ENCODE results near the gene DNAJC3. TPM values are rescaled to one million over a fixed set of nuclear protein-coding genes. Genes with fewer than 3 reads are reported as not detected.
"Not testable (repeated sequence)": the region's sequence is repeated elsewhere in the genome, so short reads cannot be mapped to it uniquely, and the experiment has no call there.

Gene DNAJC3
- total RNA-seq, 1 donor from 2014 or later, result 21.7 TPM

GRCh38 chr13:95784900-95785290, 108.0 kb downstream of the DNAJC3 start:
- TF ChIP-seq, protein P1, sequence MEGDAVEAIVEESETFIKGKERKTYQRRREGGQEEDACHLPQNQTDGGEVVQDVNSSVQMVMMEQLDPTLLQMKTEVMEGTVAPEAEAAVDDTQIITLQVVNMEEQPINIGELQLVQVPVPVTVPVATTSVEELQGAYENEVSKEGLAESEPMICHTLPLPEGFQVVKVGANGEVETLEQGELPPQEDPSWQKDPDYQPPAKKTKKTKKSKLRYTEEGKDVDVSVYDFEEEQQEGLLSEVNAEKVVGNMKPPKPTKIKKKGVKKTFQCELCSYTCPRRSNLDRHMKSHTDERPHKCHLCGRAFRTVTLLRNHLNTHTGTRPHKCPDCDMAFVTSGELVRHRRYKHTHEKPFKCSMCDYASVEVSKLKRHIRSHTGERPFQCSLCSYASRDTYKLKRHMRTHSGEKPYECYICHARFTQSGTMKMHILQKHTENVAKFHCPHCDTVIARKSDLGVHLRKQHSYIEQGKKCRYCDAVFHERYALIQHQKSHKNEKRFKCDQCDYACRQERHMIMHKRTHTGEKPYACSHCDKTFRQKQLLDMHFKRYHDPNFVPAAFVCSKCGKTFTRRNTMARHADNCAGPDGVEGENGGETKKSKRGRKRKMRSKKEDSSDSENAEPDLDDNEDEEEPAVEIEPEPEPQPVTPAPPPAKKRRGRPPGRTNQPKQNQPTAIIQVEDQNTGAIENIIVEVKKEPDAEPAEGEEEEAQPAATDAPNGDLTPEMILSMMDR (IDR thresholded peaks at IDR 0.05; ENCODE audit: unreplicated experiment), result no peak
- Mint-ChIP-seq H3K36me3 (peaks cover 24% of the 10 kb centered on the region), H3K9me3 (peaks cover 16% of the 10 kb centered on the region), H3K4me3 (no peak overlapping the region), H3K27ac (no peak overlapping the region), H3K4me1 (no peaks in the 10 kb centered on the region), H3K27me3 (ENCODE audit: low read depth) (no peaks in the 10 kb centered on the region)
- DNase-seq (ENCODE audit: low spot score in 2 of 2, unreplicated experiment in 2 of 2), result no peak

GRCh38 chr13:95787356-95788099, 110.6 kb downstream of the DNAJC3 start:
- DNase-seq (ENCODE audit: low spot score in 2 of 2, unreplicated experiment in 2 of 2), result no peak
- H3K27me3 Mint-ChIP-seq (ENCODE audit: low read depth), result no peaks in the 10 kb centered on the region
- TF ChIP-seq, protein P1 (IDR thresholded peaks at IDR 0.05; ENCODE audit: unreplicated experiment), result no peak
- no peaks in the 10 kb centered on the region for H3K4me1 Mint-ChIP-seq
- peak overlapping the region; percentile 68 for H3K27ac Mint-ChIP-seq
- H3K36me3 Mint-ChIP-seq, result peaks cover 36% of the 10 kb centered on the region
- peaks cover 17% of the 10 kb centered on the region for H3K9me3 Mint-ChIP-seq
- H3K4me3 Mint-ChIP-seq, result no peak overlapping the region

GRCh38 chr13:95788100-95788463, 111.1 kb downstream of the DNAJC3 start:
- Mint-ChIP-seq H3K4me3 (no peak overlapping the region), H3K27me3 (ENCODE audit: low read depth) (no peaks in the 10 kb centered on the region), H3K4me1 (no peaks in the 10 kb centered on the region), H3K9me3 (peaks cover 12% of the 10 kb centered on the region), H3K27ac (peak overlapping the region; percentile 68), H3K36me3 (peaks cover 41% of the 10 kb centered on the region)
- TF ChIP-seq, protein P1 (IDR thresholded peaks at IDR 0.05; ENCODE audit: unreplicated experiment), result no peak
- no peak for DNase-seq (ENCODE audit: low spot score in 2 of 2, unreplicated experiment in 2 of 2)

DNA sequence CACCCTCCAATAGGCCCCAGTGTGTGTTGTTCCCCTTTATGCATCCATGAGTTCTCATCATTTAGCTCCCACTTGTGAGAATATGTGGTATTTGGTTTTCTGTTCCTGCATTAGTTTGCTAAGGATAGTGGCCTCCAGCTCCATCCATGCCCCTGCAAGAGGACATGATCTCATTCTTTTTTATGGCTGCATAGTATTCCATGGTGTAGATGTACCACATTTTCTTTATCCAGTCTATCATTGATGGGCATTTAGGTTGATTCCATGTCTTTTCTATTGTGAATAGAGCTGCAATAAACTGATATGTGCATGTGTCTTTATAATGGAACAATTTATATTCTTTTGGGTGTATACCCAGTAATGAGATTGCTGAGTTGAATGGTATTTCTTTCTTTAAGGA, 112.4 kb downstream of the DNAJC3 start:
- not testable (repeated sequence) for H3K27me3 Mint-ChIP-seq (ENCODE audit: low read depth); H3K4me3 Mint-ChIP-seq; H3K4me1 Mint-ChIP-seq; H3K27ac Mint-ChIP-seq; DNase-seq (ENCODE audit: low spot score in 2 of 2, unreplicated experiment in 2 of 2)
- Mint-ChIP-seq H3K9me3 (peaks cover 12% of the 10 kb centered on the region), H3K36me3 (peaks cover 48% of the 10 kb centered on the region)

GRCh38 chr13:95791084-95791722, 114.3 kb downstream of the DNAJC3 start:
- no peak overlapping the region for H3K4me3 Mint-ChIP-seq
- TF ChIP-seq, protein P1 (IDR thresholded peaks at IDR 0.05; ENCODE audit: unreplicated experiment), result no peak
- no peak overlapping the region for H3K27ac Mint-ChIP-seq
- no peaks in the 10 kb centered on the region for H3K27me3 Mint-ChIP-seq (ENCODE audit: low read depth)
- DNase-seq (ENCODE audit: low spot score in 2 of 2, unreplicated experiment in 2 of 2), result no peak
- H3K4me1 Mint-ChIP-seq, result no peaks in the 10 kb centered on the region
- H3K9me3 Mint-ChIP-seq, result peaks cover 12% of the 10 kb centered on the region
- peaks cover 45% of the 10 kb centered on the region for H3K36me3 Mint-ChIP-seq

GRCh38 chr13:95793018-95793555, 116.1 kb downstream of the DNAJC3 start:
- peak overlapping the region; percentile 16 for H3K27ac Mint-ChIP-seq
- H3K4me3 Mint-ChIP-seq, result no peak overlapping the region
- TF ChIP-seq, protein P1 (IDR thresholded peaks at IDR 0.05; ENCODE audit: unreplicated experiment), result no peak
- DNase-seq (ENCODE audit: low spot score in 2 of 2, unreplicated experiment in 2 of 2), result no peak
- H3K4me1 Mint-ChIP-seq, result no peaks in the 10 kb centered on the region
- peaks cover 12% of the 10 kb centered on the region for H3K9me3 Mint-ChIP-seq
- peaks cover 43% of the 10 kb centered on the region for H3K36me3 Mint-ChIP-seq
- H3K27me3 Mint-ChIP-seq (ENCODE audit: low read depth), result no peaks in the 10 kb centered on the region
